Measurements from ENCODE around the gene SUN2. TPM values are rescaled to one million over a fixed set of nuclear protein-coding genes. Genes with fewer than 3 reads are reported as not detected.

SUN2 gene
- total and polyA plus RNA-seq, 2 donors (not counting 3 experiments of a cell fraction or from before 2014, with no cell fraction given): 76.7 to 133 TPM

- BruUV-seq (replicated peaks): no TSS peak
- H3K9me3 ChIP-seq (replicated peaks; ENCODE audit: control insufficient read depth, insufficient read depth, low read length): no peaks in the 10 kb centered on the region
- no peak overlapping the region for H2AFZ ChIP-seq (ENCODE audit: low read depth, low read length)
- H3K36me3 ChIP-seq (ENCODE audit: control insufficient read depth in 2 of 2, extremely low read depth in 1 of 2, insufficient read depth in 2 of 2, low read length in 2 of 2): peaks cover 12 to 65% of the 10 kb centered on the region in 2 experiments
- no peaks in the 10 kb centered on the region for H3K79me2 ChIP-seq (ENCODE audit: control insufficient read depth, insufficient read depth, low read length)
- H3K9me1 ChIP-seq (replicated peaks; ENCODE audit: control insufficient read depth, extremely low read depth, insufficient read depth, low read length): no peaks in the 10 kb centered on the region
- no peak overlapping the region for H3K9ac ChIP-seq (replicated peaks; ENCODE audit: extremely low read depth, insufficient read depth, low read length)
- ChIA-PET POLR2A (no interaction called here), CTCF (interaction anchor here (1.4 to 2.4 kb wide), 2 partner anchors 10 to 12 kb away, joined by 4 to 8 read pairs; no protein-coding TSS in a partner anchor)
- TF ChIP-seq FOS (IDR thresholded peaks at IDR 0.05; ENCODE audit: borderline replicate concordance, insufficient read depth, low read length) (no peak), EZH2 (IDR thresholded peaks at IDR 0.05; ENCODE audit: borderline replicate concordance, low read depth, low read length, severe bottlenecking) (no peak), JUN (IDR thresholded peaks at IDR 0.05; ENCODE audit: borderline replicate concordance, insufficient read depth, insufficient read length, low read depth) (no peak), POLR2A (IDR thresholded peaks at IDR 0.05; ENCODE audit: low read depth, low read length) (no peak), MYC (IDR thresholded peaks at IDR 0.05; ENCODE audit: low read depth, low read length) (no peak), GATA2 (IDR thresholded peaks at IDR 0.05; ENCODE audit: insufficient read depth, insufficient read length, low read depth, low read length) (no peak), CTCF (IDR thresholded peaks at IDR 0.05; ENCODE audit: extremely low read depth in 1 of 2, insufficient read depth in 1 of 2, low read depth in 1 of 2, low read length in 2 of 2) (no peak), MAX (IDR thresholded peaks at IDR 0.05; ENCODE audit: insufficient read depth, insufficient read length) (no peak), POLR2AphosphoS5 (IDR thresholded peaks at IDR 0.05; ENCODE audit: insufficient read depth, low read depth, low read length) (no peak)
- no peak overlapping the region for H3K27ac ChIP-seq (ENCODE audit: insufficient read depth, low read depth, low read length)
- H4K20me1 ChIP-seq (replicated peaks; ENCODE audit: control insufficient read depth, extremely low read depth, insufficient read depth, low read length): no peaks in the 10 kb centered on the region
- no peak for FAIRE-seq
- H3K4me2 ChIP-seq (ENCODE audit: insufficient read depth, low read length): no peak overlapping the region
- DNase-seq (ENCODE audit: low read depth, low spot score): no peak
- no peaks in the 10 kb centered on the region for H3K4me1 ChIP-seq (ENCODE audit: control insufficient read depth, extremely low read depth, insufficient read depth, low read length)
- intact Hi-C loops (cut with micrococcal nuclease) (no loop called here), dilution Hi-C loops (cut with MboI; ENCODE audit: extremely low pct_ligation_motif_present, low sequenced_read_pairs) (no loop called here)
- H3K27me3 ChIP-seq (ENCODE audit: control insufficient read depth in 2 of 2, insufficient read depth in 2 of 2, low read length in 2 of 2): no peaks in the 10 kb centered on the region
- no peak overlapping the region for H3K4me3 ChIP-seq (replicated peaks in 1 of 3; ENCODE audit: insufficient read depth in 1 of 3, low read depth in 1 of 3, low read length in 3 of 3)
Measured at GRCh38 chr22:38737302-38738060, 18.3 kb downstream of the SUN2 start.
